Effector memory CD4-positive, alpha-beta T cell (primary cell): Measurements from ENCODE around the gene GRK5.

Source experiments
- DNase-seq, 3 donors: peaks; one replicate each; pipeline ENCODE4 v3.0.0-alpha.2; 2020
- H3K27ac ChIP-seq: 2 replicates; pipeline ENCODE4 v1.7.0; 2013; ENCODE audit warnings: mild to moderate bottlenecking, low read length, moderate library complexity; ENCODE audit not compliant: insufficient read depth, poor library complexity, severe bottlenecking
- H3K27me3 ChIP-seq: replicated peaks from 2 replicates; pipeline ENCODE4 v1.7.0; 2013; ENCODE audit warnings: mild to moderate bottlenecking, low read length; ENCODE audit not compliant: insufficient read depth, control insufficient read depth, poor library complexity, severe bottlenecking
- H3K36me3 ChIP-seq: 2 replicates; pipeline ENCODE4 v1.7.0; 2013; ENCODE audit warnings: mild to moderate bottlenecking, low read length, moderate library complexity; ENCODE audit not compliant: control insufficient read depth, insufficient read depth
- H3K4me1 ChIP-seq: 2 replicates; pipeline ENCODE4 v1.7.0; 2013; ENCODE audit warnings: low read length, mild to moderate bottlenecking; ENCODE audit not compliant: control insufficient read depth, insufficient read depth, poor library complexity, severe bottlenecking
- H3K4me3 ChIP-seq: 2 replicates; pipeline ENCODE4 v1.7.0; 2013; ENCODE audit warnings: low read length, low read depth, mild to moderate bottlenecking; ENCODE audit not compliant: insufficient read depth, poor library complexity, severe bottlenecking
- H3K9me3 ChIP-seq: 2 replicates; pipeline ENCODE4 v1.7.0; 2013; ENCODE audit warnings: mild to moderate bottlenecking, low read length, moderate library complexity; ENCODE audit not compliant: control insufficient read depth

GRK5 gene

DNA sequence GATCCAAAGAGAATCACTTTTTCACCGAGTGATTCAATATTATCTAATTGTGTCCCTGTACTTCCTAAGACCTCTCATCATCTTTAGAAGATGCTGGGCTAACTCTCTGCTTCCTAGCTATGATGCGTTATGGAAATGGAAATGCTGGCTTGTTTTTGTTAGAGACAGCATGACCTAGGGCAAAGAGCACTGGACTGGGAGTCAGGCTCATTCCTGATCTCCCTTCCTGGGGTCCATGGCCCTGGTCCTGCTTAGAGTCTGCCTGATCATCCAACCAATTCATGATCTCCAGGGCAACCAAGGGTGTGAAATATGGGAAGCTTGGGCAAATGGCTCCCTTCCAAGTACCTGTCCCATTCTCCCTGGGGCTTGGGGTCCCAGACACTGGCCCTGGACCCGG, 198.8 kb downstream of the GRK5 start:
- Histone ChIP-seq H3K36me3 (no peaks in the 10 kb centered on the region), H3K27ac (no peak overlapping the region), H3K9me3 (no peaks in the 10 kb centered on the region), H3K27me3 (no peaks in the 10 kb centered on the region), H3K4me3 (no peak overlapping the region), H3K4me1 (no peaks in the 10 kb centered on the region)
- DNase-seq = no peak

DNA sequence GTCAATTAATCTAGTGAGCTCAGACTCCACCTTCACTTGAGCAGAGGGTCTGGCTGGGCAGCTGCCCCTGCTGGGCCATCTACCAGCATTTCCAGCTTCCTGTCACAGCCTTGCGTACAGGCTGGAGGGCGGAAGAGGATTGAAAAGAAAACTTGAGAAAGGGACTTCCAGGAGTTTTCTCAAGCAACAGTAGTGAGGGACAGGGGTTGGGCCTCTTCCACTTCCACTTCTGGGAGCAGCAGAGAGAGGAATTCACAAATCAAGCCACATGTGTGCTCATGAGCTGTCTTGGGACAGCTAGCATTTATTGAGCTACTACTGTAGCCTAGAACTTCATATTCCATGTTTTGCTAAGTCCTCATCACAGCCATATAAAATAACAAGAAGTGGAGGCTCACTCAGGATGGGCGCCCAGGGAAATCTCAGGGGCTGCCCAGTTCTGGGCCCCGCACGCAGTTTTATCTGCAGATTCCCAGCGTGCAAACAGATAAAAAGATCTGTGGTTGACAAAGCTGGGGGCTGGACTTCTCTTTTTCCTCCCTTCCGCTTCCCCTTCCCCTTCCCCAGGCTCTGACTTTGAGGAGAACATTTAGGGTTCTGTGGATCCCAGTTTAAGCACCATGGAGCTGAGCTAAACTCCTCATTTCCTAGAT, 199.4 kb downstream of the GRK5 start:
- Histone ChIP-seq H3K4me3 (no peak overlapping the region), H3K4me1 (no peaks in the 10 kb centered on the region)

DNA sequence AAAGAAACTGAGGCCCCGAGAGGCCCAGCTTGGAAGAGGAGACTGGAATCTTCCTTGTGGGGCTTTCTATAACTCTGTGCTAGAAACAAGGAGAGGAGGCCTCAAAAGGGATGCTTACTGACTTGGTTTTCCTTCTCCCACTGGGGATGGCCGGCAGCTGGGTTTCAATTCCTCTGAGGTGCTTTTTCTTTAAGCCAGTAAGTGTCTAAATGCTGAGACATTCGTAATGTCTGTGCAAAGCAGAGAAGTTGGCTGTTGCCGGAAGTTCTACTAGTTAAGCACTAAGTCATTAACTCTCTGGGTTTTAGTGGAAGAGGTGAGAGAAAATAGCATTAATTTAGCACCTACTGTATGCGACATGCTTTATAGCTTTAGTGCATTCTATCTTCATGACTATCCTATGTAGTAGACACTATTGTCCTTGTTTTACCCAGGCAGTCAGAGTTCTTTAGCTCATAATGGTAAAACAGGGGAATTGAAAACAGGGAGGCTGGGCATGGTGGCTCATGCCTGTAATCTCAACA, 199.9 kb downstream of the GRK5 start:
- Histone ChIP-seq H3K27ac (no peak overlapping the region), H3K4me3 (no peak overlapping the region), H3K27me3 (no peaks in the 10 kb centered on the region), H3K9me3 (no peaks in the 10 kb centered on the region), H3K4me1 (no peaks in the 10 kb centered on the region), H3K36me3 (no peaks in the 10 kb centered on the region)
- no peak for DNase-seq

More for the DNA sequence above, 199.4 kb downstream of the GRK5 start:
- Histone ChIP-seq H3K27me3 (no peaks in the 10 kb centered on the region), H3K9me3 (no peaks in the 10 kb centered on the region), H3K36me3 (no peaks in the 10 kb centered on the region), H3K27ac (no peak overlapping the region)
- no peak for DNase-seq

DNA sequence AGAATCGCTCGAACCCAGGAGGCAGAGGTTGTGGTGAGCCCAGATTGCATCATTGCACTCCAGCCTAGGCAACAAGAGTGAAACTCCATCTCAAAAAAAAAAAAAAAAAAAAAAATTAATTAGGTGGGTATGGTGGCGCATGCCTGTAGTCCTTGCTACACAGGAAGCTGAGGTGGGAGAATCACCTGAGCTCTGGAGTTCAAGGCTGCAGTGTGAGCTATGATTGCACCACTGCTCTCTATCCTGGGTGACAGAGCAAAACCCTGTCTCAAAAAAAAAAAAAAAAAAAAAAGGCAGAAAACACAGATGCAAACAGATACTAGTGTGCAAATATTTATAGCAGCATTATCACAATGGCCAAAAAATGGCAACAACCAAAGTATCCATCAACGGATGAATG, 200.7 kb downstream of the GRK5 start:
- Histone ChIP-seq H3K36me3 (no peaks in the 10 kb centered on the region), H3K27ac (no peak overlapping the region), H3K27me3 (no peaks in the 10 kb centered on the region), H3K4me3 (no peak overlapping the region), H3K9me3 (no peaks in the 10 kb centered on the region), H3K4me1 (no peaks in the 10 kb centered on the region)
- DNase-seq = no peak

DNA sequence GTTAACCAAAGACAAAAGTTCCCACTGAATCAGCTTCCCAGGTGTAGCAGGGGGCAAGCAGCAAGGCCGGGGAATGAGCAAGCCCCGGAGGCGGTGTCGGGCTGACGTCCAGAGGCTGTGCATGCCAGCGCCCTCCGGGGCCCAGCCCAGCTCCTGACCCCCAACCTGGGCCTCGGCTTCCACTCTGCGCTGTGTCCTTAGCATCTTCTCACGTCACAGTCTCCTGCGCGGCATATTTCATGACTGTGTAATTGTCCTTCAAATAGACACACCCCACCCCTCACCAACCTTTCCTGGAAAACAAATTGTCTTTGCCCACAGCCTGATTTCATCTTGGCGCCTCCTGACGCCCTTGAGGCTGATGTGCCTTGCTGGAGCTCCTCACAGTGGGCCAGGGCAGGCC, 201.6 kb downstream of the GRK5 start:
- no peak for DNase-seq
- Histone ChIP-seq H3K9me3 (no peaks in the 10 kb centered on the region), H3K27me3 (no peaks in the 10 kb centered on the region), H3K36me3 (no peaks in the 10 kb centered on the region), H3K4me1 (no peaks in the 10 kb centered on the region), H3K4me3 (no peak overlapping the region), H3K27ac (no peak overlapping the region)

DNA sequence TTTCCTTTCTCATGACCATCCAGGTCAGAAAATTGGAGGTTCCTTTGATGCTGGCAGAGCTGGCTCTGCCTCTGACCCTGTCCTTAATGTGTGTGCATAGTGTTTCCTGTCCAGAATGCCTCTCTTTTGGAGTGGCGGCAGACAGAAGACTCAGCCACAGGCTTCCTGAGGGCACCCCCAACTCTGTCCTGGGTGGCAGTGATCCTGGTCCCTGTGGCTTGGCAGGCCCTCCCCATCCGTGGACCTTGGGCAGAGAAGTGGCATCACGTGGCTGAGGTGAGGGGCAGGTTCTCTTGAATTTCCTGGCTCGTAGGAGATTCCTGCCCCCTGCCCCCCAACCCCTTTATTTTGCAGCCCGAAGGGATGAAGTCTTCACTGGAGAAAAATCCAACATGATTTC, 202.0 kb downstream of the GRK5 start:
- no peaks in the 10 kb centered on the region for H3K4me1 ChIP-seq
- H3K27ac ChIP-seq = no peak overlapping the region
- no peaks in the 10 kb centered on the region for H3K27me3 ChIP-seq
- DNase-seq = no peak
- no peaks in the 10 kb centered on the region for H3K9me3 ChIP-seq
- no peaks in the 10 kb centered on the region for H3K36me3 ChIP-seq
- no peak overlapping the region for H3K4me3 ChIP-seq

DNA sequence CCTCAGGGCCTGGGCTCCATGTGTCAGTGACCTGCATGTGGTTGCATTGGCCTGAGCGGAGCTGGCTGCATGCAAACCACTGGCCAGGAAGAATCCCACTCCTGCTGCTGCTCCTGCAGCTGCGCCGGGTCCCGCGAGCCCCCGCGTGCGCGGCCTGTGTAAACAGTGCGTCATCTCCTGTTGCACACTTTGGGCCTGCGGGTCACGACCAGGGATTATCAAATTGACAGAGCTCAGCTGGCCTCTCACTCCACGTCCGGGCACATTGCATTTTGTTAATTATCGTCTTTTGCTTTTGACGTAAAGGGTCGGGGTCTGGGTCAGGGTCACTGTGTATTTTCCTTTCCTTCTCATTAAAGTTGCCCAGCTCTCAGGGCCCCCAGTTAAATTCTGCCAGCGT, 202.5 kb downstream of the GRK5 start:
- no peaks in the 10 kb centered on the region for H3K36me3 ChIP-seq
- no peak overlapping the region for H3K27ac ChIP-seq
- no peak overlapping the region for H3K4me3 ChIP-seq
- H3K9me3 ChIP-seq = no peaks in the 10 kb centered on the region
- H3K4me1 ChIP-seq = no peaks in the 10 kb centered on the region
- no peak for DNase-seq
- no peaks in the 10 kb centered on the region for H3K27me3 ChIP-seq

DNA sequence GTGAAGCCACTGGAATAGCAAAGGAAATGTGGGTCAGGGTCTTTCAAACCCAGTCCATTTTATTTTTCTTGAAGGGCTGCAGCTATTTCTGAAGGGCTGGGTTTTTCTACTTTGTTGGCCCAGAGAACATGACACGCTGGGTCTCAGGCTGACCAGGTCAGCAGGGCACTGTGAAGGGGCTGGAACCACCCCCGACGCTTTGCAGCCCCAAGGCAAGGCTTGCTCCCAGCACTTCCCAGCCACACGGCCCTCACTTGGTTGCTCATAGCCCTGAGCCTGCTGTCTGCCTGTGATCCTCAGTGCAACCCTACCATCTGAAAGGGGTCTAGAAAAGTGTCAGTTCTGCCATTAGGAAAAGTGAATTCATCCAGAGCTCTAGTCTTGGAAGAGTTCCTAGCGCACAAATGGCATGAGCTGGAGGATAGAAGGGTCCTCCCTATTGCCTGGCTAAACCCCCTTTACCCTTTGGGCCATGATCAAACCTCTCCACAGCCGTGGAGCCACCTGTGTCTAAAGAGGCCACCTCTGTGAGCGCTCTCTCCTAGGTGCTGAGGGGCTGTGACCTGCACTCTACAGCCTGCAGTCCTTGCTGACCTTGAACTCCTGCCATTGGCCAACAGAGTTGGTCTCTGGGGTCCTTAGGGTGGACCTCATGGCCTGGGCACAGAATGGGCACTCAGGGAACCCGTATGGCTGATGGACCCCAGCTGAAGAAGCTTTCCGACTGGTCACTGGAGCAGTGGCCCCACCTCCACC, 203.2 kb downstream of the GRK5 start:
- no peak overlapping the region for H3K27ac ChIP-seq
- no peaks in the 10 kb centered on the region for H3K27me3 ChIP-seq
- no peak for DNase-seq
- H3K36me3 ChIP-seq = no peaks in the 10 kb centered on the region
- H3K4me1 ChIP-seq = no peaks in the 10 kb centered on the region
- H3K4me3 ChIP-seq = no peak overlapping the region
- H3K9me3 ChIP-seq = no peaks in the 10 kb centered on the region

DNA sequence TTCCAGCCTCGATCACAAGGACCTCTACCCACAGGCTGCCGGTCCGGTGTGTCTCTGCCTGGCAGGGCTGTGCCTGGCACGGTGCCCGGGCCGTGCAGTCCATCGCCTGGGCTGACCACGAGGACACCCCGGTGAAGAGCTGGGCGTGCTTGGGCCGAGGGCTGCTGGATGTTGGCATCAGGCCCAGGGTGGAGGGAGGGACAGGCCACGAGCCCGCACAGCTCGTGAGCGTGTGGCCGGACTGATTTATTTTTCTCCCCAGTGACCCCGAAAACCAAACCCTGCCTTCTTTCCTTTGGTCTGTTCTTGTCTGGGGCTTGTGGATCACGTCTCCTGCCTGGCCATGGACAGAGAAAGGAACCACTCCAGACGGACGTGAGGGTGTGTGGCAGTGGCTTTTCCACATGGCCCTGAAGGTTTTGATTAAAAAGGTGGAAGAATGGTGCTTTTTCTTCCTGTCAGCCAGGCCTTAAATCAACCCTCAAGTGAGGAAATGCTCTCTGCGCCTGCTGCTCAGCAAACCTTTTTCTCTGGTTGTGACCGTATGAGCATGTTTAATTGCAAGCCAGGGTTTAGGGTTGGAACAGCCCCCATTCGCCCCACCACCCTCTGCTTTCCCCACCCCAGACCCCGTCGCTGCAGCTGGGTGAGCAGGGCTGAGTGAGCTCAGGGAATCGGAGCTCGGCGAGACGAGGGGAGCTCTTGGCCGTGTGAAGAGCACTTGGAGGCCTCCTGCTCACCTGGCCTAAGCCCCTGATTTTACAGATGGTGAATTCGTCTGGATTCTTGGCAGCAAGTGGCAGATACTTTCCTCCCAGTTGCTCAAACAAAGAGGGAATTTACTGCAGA, 205.1 kb downstream of the GRK5 start:
- Histone ChIP-seq H3K4me3 (no peak overlapping the region), H3K27me3 (no peaks in the 10 kb centered on the region), H3K36me3 (no peaks in the 10 kb centered on the region), H3K4me1 (no peaks in the 10 kb centered on the region), H3K9me3 (no peaks in the 10 kb centered on the region), H3K27ac (no peak overlapping the region)
- no peak for DNase-seq

DNA sequence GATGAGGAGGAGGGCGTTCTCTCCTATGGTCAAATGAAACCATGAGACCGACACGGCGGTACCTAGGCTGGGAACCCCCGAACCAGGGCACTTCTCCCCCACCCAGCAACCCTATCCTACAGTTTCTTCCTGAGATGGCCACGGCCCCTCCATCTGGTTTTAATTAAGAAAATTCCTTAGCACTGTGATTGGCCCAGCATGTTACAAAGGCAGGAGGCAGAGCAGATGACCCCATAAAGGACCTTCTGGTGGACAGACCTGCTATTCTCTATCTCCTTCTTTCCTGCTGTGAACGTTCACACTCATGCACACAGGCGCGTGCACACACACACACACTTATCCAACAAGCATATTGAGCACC, 205.7 kb downstream of the GRK5 start:
- DNase-seq = no peak

More for the DNA sequence above, 205.7 kb downstream of the GRK5 start:
- Histone ChIP-seq H3K4me3 (no peak overlapping the region), H3K4me1 (no peaks in the 10 kb centered on the region), H3K27ac (no peak overlapping the region), H3K36me3 (no peaks in the 10 kb centered on the region), H3K9me3 (no peaks in the 10 kb centered on the region), H3K27me3 (no peaks in the 10 kb centered on the region)
